Measurements from ENCODE around the gene PEAK1.

Gene PEAK1

GRCh38 chr15:77071305-77072223, 348.3 kb downstream of the PEAK1 start:
- Mint-ChIP-seq H3K27ac (peak overlapping the region; percentile 74), H3K4me3 (peak overlapping the region; percentile 69), H3K36me3 (peaks cover 6% of the 10 kb centered on the region), H3K4me1 (peaks cover 37% of the 10 kb centered on the region), H3K9me3 (no peaks in the 10 kb centered on the region)
- ATAC-seq (no peak), DNase-seq (ENCODE audit: low spot score in 2 of 2) (no peak)

- peaks cover 38% of the 10 kb centered on the region for H3K4me1 Mint-ChIP-seq
- peak within 1 kb of the TSS; percentile 69 for H3K4me3 Mint-ChIP-seq
- no peaks in the 10 kb centered on the region for H3K9me3 Mint-ChIP-seq
- DNase-seq (ENCODE audit: low spot score in 2 of 2) (peak; percentile 93 to 94), ATAC-seq (peak; percentile 98)
- H3K27ac Mint-ChIP-seq = peak within 1 kb of the TSS; percentile 74
- H3K36me3 Mint-ChIP-seq = peaks cover 6% of the 10 kb centered on the region
Observed at GRCh38 chr15:77070495-77071304, 349.2 kb downstream of the PEAK1 start, which contains the start of gene TSPAN3. TSS of gene TSPAN3 (minus strand) at chr15:77071109. CDS start at chr15:77070954, 155 bp downstream.

GRCh38 chr15:77070180-77070494, 349.8 kb downstream of the PEAK1 start:
- DNase-seq (ENCODE audit: low spot score in 2 of 2) (no peak), ATAC-seq (no peak)
- H3K27ac Mint-ChIP-seq = peak overlapping the region; percentile 55
- peak overlapping the region; percentile 69 for H3K4me3 Mint-ChIP-seq
- H3K4me1 Mint-ChIP-seq = peaks cover 40% of the 10 kb centered on the region
- H3K9me3 Mint-ChIP-seq = no peaks in the 10 kb centered on the region
- peaks cover 6% of the 10 kb centered on the region for H3K36me3 Mint-ChIP-seq

- peaks cover 45% of the 10 kb centered on the region for H3K4me1 Mint-ChIP-seq
- DNase-seq (ENCODE audit: low spot score in 2 of 2) (no peak), ATAC-seq (no peak)
- H3K36me3 Mint-ChIP-seq = peaks cover 6% of the 10 kb centered on the region
- peak overlapping the region; percentile 55 for H3K27ac Mint-ChIP-seq
- H3K9me3 Mint-ChIP-seq = no peaks in the 10 kb centered on the region
- H3K4me3 Mint-ChIP-seq = peak overlapping the region; percentile 69
Observed at GRCh38 chr15:77069521-77070121, 350.3 kb downstream of the PEAK1 start.

- Mint-ChIP-seq H3K9me3 (no peaks in the 10 kb centered on the region), H3K27ac (no peak overlapping the region), H3K36me3 (peaks cover 6% of the 10 kb centered on the region), H3K4me1 (peaks cover 47% of the 10 kb centered on the region), H3K4me3 (no peak overlapping the region)
- ATAC-seq (no peak), DNase-seq (ENCODE audit: low spot score in 2 of 2) (no peak)
Observed at GRCh38 chr15:77068633-77069032, 351.3 kb downstream of the PEAK1 start.

- DNase-seq (ENCODE audit: low spot score in 2 of 2) (no peak), ATAC-seq (no peak)
- no peak overlapping the region for H3K4me3 Mint-ChIP-seq
- H3K27ac Mint-ChIP-seq = no peak overlapping the region
- no peaks in the 10 kb centered on the region for H3K9me3 Mint-ChIP-seq
- H3K36me3 Mint-ChIP-seq = peaks cover 6% of the 10 kb centered on the region
- peaks cover 47% of the 10 kb centered on the region for H3K4me1 Mint-ChIP-seq
Observed at GRCh38 chr15:77067691-77068367, 352.1 kb downstream of the PEAK1 start.

GRCh38 chr15:77066971-77067690, 352.8 kb downstream of the PEAK1 start:
- no peak for DNase-seq (ENCODE audit: low spot score in 2 of 2)
- Mint-ChIP-seq H3K27ac (peak overlapping the region; percentile 7), H3K4me1 (peaks cover 46% of the 10 kb centered on the region), H3K4me3 (no peak overlapping the region), H3K36me3 (peaks cover 6% of the 10 kb centered on the region), H3K9me3 (no peaks in the 10 kb centered on the region)
- no peak for ATAC-seq

GRCh38 chr15:77064539-77065308, 355.2 kb downstream of the PEAK1 start:
- Mint-ChIP-seq H3K27ac (no peak overlapping the region), H3K4me1 (peaks cover 39% of the 10 kb centered on the region), H3K9me3 (no peaks in the 10 kb centered on the region), H3K4me3 (no peak overlapping the region), H3K36me3 (peaks cover 2% of the 10 kb centered on the region)
- DNase-seq (ENCODE audit: low spot score in 2 of 2) = no peak
- peak; percentile 75 for ATAC-seq

GRCh38 chr15:77064063-77064462, 355.8 kb downstream of the PEAK1 start:
- peaks cover 39% of the 10 kb centered on the region for H3K4me1 Mint-ChIP-seq
- no peaks in the 10 kb centered on the region for H3K9me3 Mint-ChIP-seq
- H3K4me3 Mint-ChIP-seq = no peak overlapping the region
- DNase-seq (ENCODE audit: low spot score in 2 of 2) = no peak
- no peaks in the 10 kb centered on the region for H3K36me3 Mint-ChIP-seq
- no peak overlapping the region for H3K27ac Mint-ChIP-seq
- no peak for ATAC-seq

- DNase-seq (ENCODE audit: low spot score in 2 of 2) = no peak
- no peak overlapping the region for H3K27ac Mint-ChIP-seq
- ATAC-seq = no peak
- no peaks in the 10 kb centered on the region for H3K36me3 Mint-ChIP-seq
- H3K9me3 Mint-ChIP-seq = no peaks in the 10 kb centered on the region
- H3K4me3 Mint-ChIP-seq = no peak overlapping the region
- H3K4me1 Mint-ChIP-seq = peaks cover 45% of the 10 kb centered on the region
Observed at GRCh38 chr15:77063249-77063648, 356.7 kb downstream of the PEAK1 start.

GRCh38 chr15:77060546-77060945, 359.4 kb downstream of the PEAK1 start:
- no peak overlapping the region for H3K27ac Mint-ChIP-seq
- ATAC-seq (no peak), DNase-seq (ENCODE audit: low spot score in 2 of 2) (no peak)
- no peaks in the 10 kb centered on the region for H3K9me3 Mint-ChIP-seq
- peaks cover 41% of the 10 kb centered on the region for H3K4me1 Mint-ChIP-seq
- no peak overlapping the region for H3K4me3 Mint-ChIP-seq
- H3K36me3 Mint-ChIP-seq = no peaks in the 10 kb centered on the region

GRCh38 chr15:77059786-77060361, 360.0 kb downstream of the PEAK1 start:
- no peak for ATAC-seq
- Mint-ChIP-seq H3K4me3 (no peak overlapping the region), H3K4me1 (peaks cover 37% of the 10 kb centered on the region), H3K9me3 (no peaks in the 10 kb centered on the region), H3K36me3 (no peaks in the 10 kb centered on the region), H3K27ac (no peak overlapping the region)
- no peak for DNase-seq (ENCODE audit: low spot score in 2 of 2)

- H3K27ac Mint-ChIP-seq = no peak overlapping the region
- peaks cover 6% of the 10 kb centered on the region for H3K36me3 Mint-ChIP-seq
- H3K4me1 Mint-ChIP-seq = peaks cover 32% of the 10 kb centered on the region
- ATAC-seq (no peak), DNase-seq (ENCODE audit: low spot score in 2 of 2) (no peak)
- H3K4me3 Mint-ChIP-seq = no peak overlapping the region
- H3K9me3 Mint-ChIP-seq = no peaks in the 10 kb centered on the region
Observed at GRCh38 chr15:77058468-77058867, 361.4 kb downstream of the PEAK1 start.

All from stimulated activated effector memory CD8-positive, alpha-beta T cell treated with anti-CD3 and anti-CD28 coated beads, Interleukin-12 subunit alpha, Interleukin-12 subunit beta, amount 100 ng/mL, for 72 hours (primary cell).